HG02763 (cell line): Measurements from ENCODE around the gene IL1F10.

Experiments
- ATAC-seq: cut with Tn5 transposase; IDR thresholded peaks from one replicate; pipeline ENCODE4 v1.9.1; 2021; ENCODE audit warnings: mild to moderate bottlenecking, moderate library complexity; ENCODE audit not compliant: unreplicated experiment

IL1F10 gene

GRCh38 chr2:113111823-113112287, 44.1 kb downstream of the IL1F10 start:
- no peak for ATAC-seq

DNA sequence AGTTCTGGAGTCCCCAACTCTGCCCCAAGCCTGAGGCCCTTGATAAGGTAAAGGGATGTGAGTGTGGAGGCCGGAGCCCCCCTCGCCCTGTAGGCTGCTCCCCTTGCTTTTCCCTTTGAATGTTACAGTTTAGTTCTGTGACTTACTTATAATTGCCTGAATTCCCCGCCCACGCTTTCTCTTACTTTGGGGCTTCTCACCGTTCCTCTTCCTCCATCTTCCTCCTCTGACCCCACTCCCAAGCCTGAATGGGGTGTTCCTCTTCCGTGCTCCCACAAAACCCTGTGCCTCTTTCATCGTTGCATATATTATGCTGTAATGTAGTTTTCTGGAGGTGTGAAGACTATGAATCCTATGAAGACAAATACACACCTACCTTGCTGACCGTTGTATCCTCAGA, 44.7 kb downstream of the IL1F10 start:
- no peak for ATAC-seq

- ATAC-seq = no peak
Measured at GRCh38 chr2:113112871-113113270, 45.1 kb downstream of the IL1F10 start.

- ATAC-seq = no peak
Measured at GRCh38 chr2:113113807-113114206, 46.0 kb downstream of the IL1F10 start.

- ATAC-seq = no peak
Measured at GRCh38 chr2:113114224-113114945, 46.6 kb downstream of the IL1F10 start.

DNA sequence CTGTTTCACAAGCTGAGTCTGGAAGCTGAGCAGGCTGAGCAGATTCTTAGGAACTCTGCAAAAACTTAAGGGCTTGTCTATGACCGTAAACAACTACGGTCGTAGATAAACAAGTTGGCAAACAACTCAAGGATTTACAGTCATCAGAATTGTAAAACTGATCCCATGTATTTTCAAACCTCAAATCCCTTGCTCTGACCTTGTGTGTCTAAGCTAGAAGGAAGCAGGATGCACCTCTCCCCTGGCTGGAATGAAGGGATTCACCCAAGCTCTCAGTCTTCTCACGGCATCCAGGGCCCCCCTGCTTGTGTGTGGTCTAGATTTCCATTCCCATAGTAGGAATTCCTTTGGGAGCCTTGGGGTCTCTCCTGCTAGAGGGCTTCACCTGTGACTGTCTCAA, 47.2 kb downstream of the IL1F10 start:
- no peak for ATAC-seq

GRCh38 chr2:113116100-113116958, 48.6 kb downstream of the IL1F10 start:
- no peak for ATAC-seq

GRCh38 chr2:113117541-113118262, 49.9 kb downstream of the IL1F10 start:
- ATAC-seq = no peak

- no peak for ATAC-seq
Measured at GRCh38 chr2:113118263-113118657, 50.5 kb downstream of the IL1F10 start.

- no peak for ATAC-seq
Measured at GRCh38 chr2:113119111-113119510, 51.3 kb downstream of the IL1F10 start.

GRCh38 chr2:113120861-113121260, 53.1 kb downstream of the IL1F10 start:
- no peak for ATAC-seq

- no peak for ATAC-seq
Measured at GRCh38 chr2:113122364-113122763, 54.6 kb downstream of the IL1F10 start.

GRCh38 chr2:113123726-113124125, 56.0 kb downstream of the IL1F10 start:
- ATAC-seq = no peak

GRCh38 chr2:113124181-113124961, 56.6 kb downstream of the IL1F10 start:
- no peak for ATAC-seq
